Activated CD8-positive, alpha-beta T cell treated with anti-CD3 and anti-CD28 coated beads for 36 hours (primary cell): Measurements from ENCODE around the gene PI4KA. TPM values are rescaled to one million over a fixed set of nuclear protein-coding genes. Genes with fewer than 3 reads are reported as not detected.
"Not testable (repeated sequence)": the region's sequence is repeated elsewhere in the genome, so short reads cannot be mapped to it uniquely, and the experiment has no call there.

Experiments used
- ATAC-seq: fragments of 200-7000 bp; cut with Tn5 transposase; one replicate; pipeline ENCODE4 v1.10.0; 2021; ENCODE audit warnings: mild to moderate bottlenecking, moderate library complexity
- CTCF ChIA-PET: fragments of 350-600 bp; sonication (Branson Sonifier 250); formaldehyde crosslinking; loops from one replicate; lab custom pipeline; 2021; ENCODE audit warnings: antibody characterized with exemption; lab: Charles Lee
- POLR2A ChIA-PET: fragments of 350-600 bp; sonication (Branson Sonifier 250); formaldehyde crosslinking; loops from one replicate; lab custom pipeline; 2021; ENCODE audit warnings: antibody characterized with exemption; lab: Charles Lee
- DNase-seq: peaks from one replicate; pipeline ENCODE4 v3.0.0-alpha.2; 2020
- H3K27ac Mint-ChIP-seq: one replicate; pipeline ENCODE4 v1.8.0; 2021; ENCODE audit warnings: mild to moderate bottlenecking, mixed read lengths
- H3K27me3 Mint-ChIP-seq: one replicate; pipeline ENCODE4 v1.8.0; 2021; ENCODE audit warnings: mixed read lengths
- H3K36me3 Mint-ChIP-seq: one replicate; pipeline ENCODE4 v1.8.0; 2021; ENCODE audit warnings: low read depth, mixed read lengths
- H3K4me1 Mint-ChIP-seq: one replicate; pipeline ENCODE4 v1.8.0; 2021; ENCODE audit warnings: low read depth, mixed read lengths
- H3K4me3 Mint-ChIP-seq: one replicate; pipeline ENCODE4 v1.8.0; 2021; ENCODE audit warnings: mild to moderate bottlenecking, moderate library complexity, mixed read lengths
- H3K9me3 Mint-ChIP-seq: one replicate; pipeline ENCODE4 v1.8.0; 2021; ENCODE audit warnings: mixed read lengths
- CTCF ChIP-seq: fragments of 200-600 bp; IDR thresholded peaks from one replicate; pipeline ENCODE4 v1.8.0; 2022; ENCODE audit warnings: antibody characterized with exemption, mild to moderate bottlenecking
- intact Hi-C: fragments of 100-400 bp; cut with micrococcal nuclease; formaldehyde crosslinking; loops from one replicate; pipeline ENCODE4 v1.10.0; 2022
- total RNA-seq, 2 experiments: library from RNA; stranded (reverse); gene quantifications; one replicate each; pipeline ENCODE4 v1.2.3, GENCODE V29; 2021

The PI4KA gene
- total RNA-seq, 2 experiments from 2014 or later, result 63.9 to 64.1 TPM

- no peak within 1 kb of the TSS for H3K4me3 Mint-ChIP-seq
- intact Hi-C loops, result no loop called here
- ATAC-seq (no peak), DNase-seq (no peak)
- ChIA-PET POLR2A (no interaction called here), CTCF (interaction anchor here (1.3 to 4.3 kb wide), 2 partner anchors 10 kb away, joined by 4 to 25 read pairs; no protein-coding TSS in a partner anchor)
- H3K9me3 Mint-ChIP-seq, result no peaks in the 10 kb centered on the region
- peaks cover 6% of the 10 kb centered on the region for H3K36me3 Mint-ChIP-seq
- no peaks in the 10 kb centered on the region for H3K4me1 Mint-ChIP-seq
- no peaks in the 10 kb centered on the region for H3K27me3 Mint-ChIP-seq
- no peak within 1 kb of the TSS for H3K27ac Mint-ChIP-seq
- TF ChIP-seq CTCF, result no peak
These were observed 84.8 kb downstream of the PI4KA start, which contains the start of gene SERPIND1 for GRCh38 chr22:20773793-20774212. SERPIND1 (plus strand) TSS chr22:20774113; CDS start chr22:20779313, 5,200 bp downstream.

GRCh38 chr22:20771918-20772625 is 86.5 kb downstream of the PI4KA start:
- Mint-ChIP-seq H3K4me1 (no peaks in the 10 kb centered on the region), H3K27me3 (no peaks in the 10 kb centered on the region), H3K9me3 (no peaks in the 10 kb centered on the region), H3K36me3 (peaks cover 6% of the 10 kb centered on the region), H3K27ac (no peak overlapping the region), H3K4me3 (no peak overlapping the region)
- no peak for DNase-seq
- intact Hi-C loops, result no loop called here
- ChIA-PET CTCF (interaction anchor here (0.6 to 4.3 kb wide), 2 partner anchors 12 to 49 kb away, joined by 3 to 25 read pairs; no protein-coding TSS in a partner anchor), POLR2A (no interaction called here)
- no peak for ATAC-seq
- TF ChIP-seq CTCF, result no peak

- CTCF ChIA-PET, result interaction anchor here (2.5 kb wide), 1 partner anchor 15 kb away, joined by 7 read pairs; no protein-coding TSS in a partner anchor
- H3K36me3 Mint-ChIP-seq, ATAC-seq, H3K27ac Mint-ChIP-seq, POLR2A ChIA-PET, H3K4me1 Mint-ChIP-seq, H3K27me3 Mint-ChIP-seq, DNase-seq, H3K9me3 Mint-ChIP-seq, intact Hi-C loops, H3K4me3 Mint-ChIP-seq: not testable (repeated sequence)
These were observed 89.2 kb downstream of the PI4KA start for GRCh38 chr22:20769496-20769826.

- Mint-ChIP-seq H3K9me3 (no peaks in the 10 kb centered on the region), H3K4me1 (no peaks in the 10 kb centered on the region), H3K27me3 (no peaks in the 10 kb centered on the region), H3K27ac (no peak overlapping the region), H3K4me3 (no peak overlapping the region), H3K36me3 (peaks cover 17% of the 10 kb centered on the region)
- CTCF ChIA-PET, result no interaction called here
- no peak for ATAC-seq
- DNase-seq, result no peak
- no peak for TF ChIP-seq CTCF
- POLR2A ChIA-PET, result interaction anchor here (1.1 kb wide), 1 partner anchor 12 kb away, joined by 3 read pairs; no protein-coding TSS in a partner anchor
- intact Hi-C loops, result no loop called here
These were observed 92.1 kb downstream of the PI4KA start for GRCh38 chr22:20766530-20766929.

- no peak for TF ChIP-seq CTCF
- DNase-seq (no peak), ATAC-seq (no peak)
- H3K9me3 Mint-ChIP-seq, result no peaks in the 10 kb centered on the region
- H3K4me3 Mint-ChIP-seq, result no peak overlapping the region
- H3K27me3 Mint-ChIP-seq, result no peaks in the 10 kb centered on the region
- no peaks in the 10 kb centered on the region for H3K4me1 Mint-ChIP-seq
- H3K27ac Mint-ChIP-seq, result no peak overlapping the region
- CTCF ChIA-PET, result no interaction called here
- intact Hi-C loops, result no loop called here
- POLR2A ChIA-PET, result interaction anchor here (1.1 kb wide), 1 partner anchor 12 kb away, joined by 3 read pairs; no protein-coding TSS in a partner anchor
- H3K36me3 Mint-ChIP-seq, result peaks cover 17% of the 10 kb centered on the region
These were observed 92.7 kb downstream of the PI4KA start for GRCh38 chr22:20765938-20766337.
